B cell (primary cell): ENCODE results near the gene ADCY1. TPM values are rescaled to one million over a fixed set of nuclear protein-coding genes. Genes with fewer than 3 reads are reported as not detected.

Experiments
- ATAC-seq: fragments of 200-7000 bp; cut with Tn5 transposase; one replicate; pipeline ENCODE4 v1.10.0; 2021; ENCODE audit warnings: low read depth, mild to moderate bottlenecking, moderate number of reproducible peaks, moderate library complexity
- CTCF ChIA-PET: fragments of 350-600 bp; sonication (Branson Sonifier 250); formaldehyde crosslinking; loops from one replicate; lab custom pipeline; 2021; ENCODE audit warnings: antibody characterized with exemption, inconsistent platforms; lab: Charles Lee
- POLR2A ChIA-PET: fragments of 350-600 bp; sonication (Branson Sonifier 250); formaldehyde crosslinking; loops from one replicate; lab custom pipeline; 2021; ENCODE audit warnings: antibody characterized with exemption; lab: Charles Lee
- DNase-seq: peaks from one replicate; pipeline ENCODE4 v3.0.0; 2013
- H2AFZ ChIP-seq: 2 replicates; pipeline ENCODE4 v1.6.1; 2012; ENCODE audit warnings: mild to moderate bottlenecking, low read depth, low read length; ENCODE audit not compliant: insufficient read depth, poor library complexity, severe bottlenecking
- H3K27ac ChIP-seq, 2 donors: 1 replicate in 1 of 2; 2 replicates in 1 of 2; pipeline ENCODE4 v1.5.1; 2012 to 2013; ENCODE audit warnings: low read length in 2 of 2, mild to moderate bottlenecking in 2 of 2, moderate library complexity in 1 of 2
- H3K27me3 ChIP-seq, 4 experiments: fragments of 200-600 bp in 1 of 4; sonication (generic) in 1 of 4; replicated peaks in 1 of 4; 1 replicate in 2 of 4; 2 replicates in 2 of 4; pipeline versions ENCODE4 v1.6.1 to v1.7.0; 2013 to 2016; ENCODE audit warnings: low read length in 3 of 4, mild to moderate bottlenecking in 2 of 4, mixed read lengths in 1 of 4, moderate library complexity in 1 of 4; ENCODE audit not compliant: insufficient read depth in 4 of 4, control insufficient read depth in 3 of 4; ENCODE audit errors: control extremely low read depth in 1 of 4
- H3K36me3 ChIP-seq, 2 experiments: replicated peaks in 1 of 2; 1 replicate in 1 of 2; 2 replicates in 1 of 2; pipeline versions ENCODE4 v1.6.1 to v1.7.1; 2013; ENCODE audit warnings: low read length in 1 of 2; ENCODE audit not compliant: insufficient read depth in 2 of 2, control insufficient read depth in 1 of 2; ENCODE audit errors: control extremely low read depth in 1 of 2, extremely low read depth in 1 of 2
- H3K4me1 ChIP-seq, 2 donors: fragments of 200-600 bp in 1 of 2; sonication (generic) in 1 of 2; 1 replicate in 1 of 2; 2 replicates in 1 of 2; pipeline versions ENCODE4 v1.5.1 to v1.6.1; 2013 to 2017; ENCODE audit warnings: low read length in 2 of 2; ENCODE audit not compliant: control insufficient read depth in 2 of 2, insufficient read depth in 2 of 2
- H3K4me2 ChIP-seq: replicated peaks from 2 replicates; pipeline ENCODE3; 2012; ENCODE audit warnings: mild to moderate bottlenecking, low read depth, low read length; ENCODE audit not compliant: poor library complexity, severe bottlenecking
- H3K4me3 ChIP-seq, 5 experiments: fragments of 200-600 bp in 1 of 5; sonication (generic) in 1 of 5; 1 replicate in 3 of 5; 2 replicates in 2 of 5; pipeline versions ENCODE4 v1.5.1 to v1.7.0; 2011 to 2016; ENCODE audit warnings: low read length in 4 of 5, mild to moderate bottlenecking in 4 of 5, low read depth in 2 of 5, control low read depth in 1 of 5, moderate library complexity in 1 of 5; ENCODE audit not compliant: insufficient read depth in 1 of 5; ENCODE audit errors: control extremely low read depth in 1 of 5, extremely low read depth in 1 of 5
- H3K79me2 ChIP-seq: fragments of 200-600 bp; sonication (generic); one replicate; pipeline ENCODE4 v1.6.0; 2016; ENCODE audit warnings: low read length; ENCODE audit not compliant: control insufficient read depth, insufficient read depth
- H3K9ac ChIP-seq: fragments of 200-600 bp; sonication (generic); 2 replicates; pipeline ENCODE4 v1.6.1; 2017; ENCODE audit warnings: mild to moderate bottlenecking, low read length, moderate library complexity
- H3K9me3 ChIP-seq, 3 donors: one replicate each; pipeline versions ENCODE4 v1.6.1 to v1.7.1; 2013; ENCODE audit warnings: low read length in 2 of 3; ENCODE audit not compliant: control insufficient read depth in 2 of 3, insufficient read depth in 1 of 3; ENCODE audit errors: control extremely low read depth in 1 of 3
- H4K20me1 ChIP-seq: 2 replicates; pipeline ENCODE4 v1.6.0; 2012; ENCODE audit warnings: mild to moderate bottlenecking, low read length; ENCODE audit not compliant: insufficient read depth, control insufficient read depth, poor library complexity, severe bottlenecking
- H3K27ac Mint-ChIP-seq: one replicate; pipeline ENCODE4 v1.8.0; 2021; ENCODE audit warnings: mixed read lengths
- H3K27me3 Mint-ChIP-seq: one replicate; pipeline ENCODE4 v1.8.0; 2021; ENCODE audit warnings: mixed read lengths
- H3K4me1 Mint-ChIP-seq: one replicate; pipeline ENCODE4 v1.8.0; 2021; ENCODE audit warnings: mixed read lengths
- H3K4me3 Mint-ChIP-seq: one replicate; pipeline ENCODE4 v1.8.0; 2021; ENCODE audit warnings: mixed read lengths
- H3K9me3 Mint-ChIP-seq: one replicate; pipeline ENCODE4 v1.8.0; 2022; ENCODE audit warnings: mixed read lengths; ENCODE audit not compliant: insufficient read depth
- CTCF ChIP-seq: fragments of 200-600 bp; IDR thresholded peaks from one replicate; pipeline ENCODE4 v1.8.0; 2022; ENCODE audit warnings: antibody characterized with exemption, mild to moderate bottlenecking
- EZH2 ChIP-seq: IDR thresholded peaks from 2 replicates; pipeline ENCODE4 v1.6.1; 2012; ENCODE audit warnings: borderline replicate concordance, low read depth, mild to moderate bottlenecking, moderate library complexity, low read length; ENCODE audit not compliant: insufficient read depth, poor library complexity, severe bottlenecking
- WGBS: methylation state at CpG from one replicate; pipeline ENCODE4 v1.1.5; 2013; ENCODE audit warnings: missing lambda C conversion rate; ENCODE audit not compliant: insufficient coverage; 5-methylcytosine and 5-hydroxymethylcytosine counted together
- intact Hi-C: fragments of 100-400 bp; cut with micrococcal nuclease; formaldehyde crosslinking; loops from one replicate; pipeline ENCODE4 v1.10.0; 2022
- polyA plus RNA-seq: library from polyadenylated mRNA; depleted of rRNA; stranded (reverse); fragments of >200 nt; gene quantifications from 2 replicates; pipeline ENCODE4 v1.2.3, GENCODE V29; 2012
- total RNA-seq, 2 donors: library from RNA; stranded (reverse); fragments of 120-200 nt in 1 of 2; gene quantifications; 1 replicate in 1 of 2; 2 replicates in 1 of 2; pipeline versions ENCODE4 v1.2.3 to v1.2.4, GENCODE V29; 2013 to 2022

ADCY1 gene
- total and polyA plus RNA-seq, 2 donors (not counting 1 experiment from before 2014, with no cell fraction given): 0.05 to 0.12 TPM

DNA sequence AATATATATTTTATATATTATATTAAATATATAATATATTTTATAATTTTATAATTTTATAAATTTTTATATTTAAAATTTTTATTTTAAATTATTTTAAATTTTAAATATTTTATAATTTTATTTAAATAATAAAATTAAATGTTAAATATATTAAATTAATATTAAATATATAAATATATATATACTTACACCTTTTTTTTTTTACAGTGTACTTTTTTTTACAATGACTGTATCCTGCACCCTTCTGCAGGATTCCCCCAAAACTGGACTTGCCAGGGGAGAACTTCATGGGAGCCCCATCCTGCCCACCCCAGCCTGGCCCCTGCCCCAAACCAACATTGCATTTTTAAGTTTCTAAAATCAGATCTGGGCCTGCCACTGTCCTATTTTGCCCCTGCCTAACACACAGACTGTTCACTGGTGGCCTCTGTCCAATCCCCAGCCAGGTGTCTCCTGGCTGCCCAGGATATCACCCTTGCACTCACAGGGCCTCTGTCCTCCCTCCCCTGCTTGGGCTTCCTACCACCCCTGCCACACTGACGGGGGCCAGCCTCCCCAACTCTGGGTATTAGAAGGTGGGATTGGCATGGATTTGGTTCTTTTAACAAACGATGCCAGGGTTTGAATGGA, 138.0 kb downstream of the ADCY1 start:
- intact Hi-C loops: no loop called here
- Histone ChIP-seq H3K4me1 (no peaks in the 10 kb centered on the region), H3K79me2 (no peaks in the 10 kb centered on the region), H2AFZ (no peak overlapping the region), H3K27ac (no peak overlapping the region), H3K9ac (no peak overlapping the region), H3K27me3 (no peaks in the 10 kb centered on the region), H3K4me2 (no peak overlapping the region), H3K36me3 (no peaks in the 10 kb centered on the region), H4K20me1 (no peaks in the 10 kb centered on the region), H3K9me3 (no peaks in the 10 kb centered on the region), H3K4me3 (no peak overlapping the region)
- WGBS: 100% methylated on average over 1 of the region's 2 CpGs
- Mint-ChIP-seq H3K27ac (no peak overlapping the region), H3K9me3 (no peaks in the 10 kb centered on the region), H3K4me3 (no peak overlapping the region), H3K4me1 (no peaks in the 10 kb centered on the region), H3K27me3 (no peaks in the 10 kb centered on the region)
- TF ChIP-seq EZH2 (no peak), CTCF (no peak)
- CTCF ChIA-PET: no interaction called here
- ATAC-seq (no peak), DNase-seq (no peak)
- POLR2A ChIA-PET: no interaction called here

DNA sequence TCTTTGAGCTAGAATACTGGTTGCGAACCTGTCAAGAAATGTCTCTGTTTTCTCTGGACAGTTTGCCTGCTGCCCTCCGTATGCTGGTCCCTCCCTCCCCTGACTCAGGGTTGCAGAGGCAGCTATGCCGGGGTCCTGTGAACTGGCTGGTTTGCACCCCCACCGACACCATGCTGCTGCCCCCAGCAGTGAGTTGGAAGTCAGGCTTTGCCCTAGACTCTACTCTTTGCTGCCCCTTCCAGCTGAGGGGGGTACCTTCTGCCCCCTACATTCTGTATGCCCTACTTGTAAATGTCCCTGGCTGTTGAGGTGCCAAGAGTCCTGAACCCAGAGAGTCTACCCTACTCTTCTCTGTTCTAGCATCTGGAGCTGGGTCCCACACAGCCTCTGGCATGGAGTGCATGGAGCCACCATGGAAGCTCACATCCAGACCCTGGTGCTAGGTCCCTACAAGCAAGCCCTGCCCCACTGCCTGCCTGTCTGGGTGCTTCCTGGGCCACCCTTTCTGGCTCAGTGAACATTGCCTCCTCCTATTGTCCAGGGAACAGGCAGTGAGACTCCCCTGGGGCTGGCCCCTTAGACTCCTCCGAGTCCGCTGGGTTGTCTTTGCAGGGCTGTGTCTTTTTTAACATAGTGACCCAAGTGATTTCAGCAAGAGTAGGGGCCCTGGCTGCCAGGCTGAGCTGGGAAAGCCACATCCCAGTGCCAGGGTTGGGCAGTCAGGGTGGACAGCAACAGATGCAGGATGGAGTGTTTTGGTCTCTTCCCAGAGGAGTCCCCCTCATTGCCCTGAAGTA, 138.9 kb downstream of the ADCY1 start:
- no peak for TF ChIP-seq EZH2
- no peak for TF ChIP-seq CTCF
- Histone ChIP-seq H3K27me3 (no peaks in the 10 kb centered on the region), H3K79me2 (no peaks in the 10 kb centered on the region), H3K4me3 (no peak overlapping the region), H3K9me3 (no peaks in the 10 kb centered on the region), H4K20me1 (no peaks in the 10 kb centered on the region), H3K36me3 (no peaks in the 10 kb centered on the region), H3K4me2 (no peak overlapping the region), H2AFZ (no peak overlapping the region), H3K27ac (no peak overlapping the region), H3K4me1 (no peaks in the 10 kb centered on the region), H3K9ac (no peak overlapping the region)
- Mint-ChIP-seq H3K4me1 (no peaks in the 10 kb centered on the region), H3K9me3 (no peaks in the 10 kb centered on the region), H3K4me3 (no peak overlapping the region), H3K27me3 (no peaks in the 10 kb centered on the region), H3K27ac (no peak overlapping the region)
- intact Hi-C loops: no loop called here
- no peak for ATAC-seq
- ChIA-PET CTCF (no interaction called here), POLR2A (no interaction called here)
- no peak for DNase-seq
- 96% methylated on average over 6 of the region's 6 CpGs for WGBS
